Liver (tissue), 9 donors: ENCODE measurements around the gene VWC2. TPM values are rescaled to one million over a fixed set of nuclear protein-coding genes. Genes with fewer than 3 reads are reported as not detected.

ENCODE experiments used
- DNase-seq: peaks from one replicate; pipeline ENCODE4 v3.0.0-alpha.2; 2017; ENCODE audit warnings: low spot score
- H3K27ac ChIP-seq, 2 donors: one replicate each; pipeline ENCODE4 v1.7.0; 2013; ENCODE audit warnings: inconsistent platforms in 2 of 2, low read length in 2 of 2, control low read depth in 1 of 2, low read depth in 1 of 2, mild to moderate bottlenecking in 1 of 2
- H3K27me3 ChIP-seq, 4 donors: one replicate each; pipeline versions ENCODE4 v1.6.1 to v1.7.0; 2013; ENCODE audit warnings: low read length in 3 of 4, inconsistent platforms in 1 of 4, mild to moderate bottlenecking in 1 of 4, moderate library complexity in 1 of 4; ENCODE audit not compliant: control insufficient read depth in 4 of 4, insufficient read depth in 4 of 4
- H3K36me3 ChIP-seq, 4 donors: one replicate each; pipeline versions ENCODE4 v1.6.1 to v1.7.0; 2013; ENCODE audit warnings: low read length in 3 of 4, mild to moderate bottlenecking in 3 of 4, low read depth in 1 of 4, moderate library complexity in 1 of 4; ENCODE audit not compliant: control insufficient read depth in 4 of 4, insufficient read depth in 3 of 4
- H3K4me1 ChIP-seq, 4 donors: one replicate each; pipeline versions ENCODE4 v1.6.1 to v1.7.0; 2013; ENCODE audit warnings: low read length in 3 of 4, mild to moderate bottlenecking in 3 of 4, moderate library complexity in 1 of 4; ENCODE audit not compliant: control insufficient read depth in 4 of 4, insufficient read depth in 4 of 4
- H3K4me3 ChIP-seq, 3 donors: one replicate each; pipeline versions ENCODE4 v1.6.1 to v1.7.0; 2013; ENCODE audit warnings: low read length in 3 of 3, control low read depth in 1 of 3, low read depth in 1 of 3, mild to moderate bottlenecking in 1 of 3
- H3K9ac ChIP-seq, 2 donors: one replicate each; pipeline ENCODE4 v1.7.0; 2013; ENCODE audit warnings: low read length in 2 of 2, mild to moderate bottlenecking in 2 of 2, moderate library complexity in 2 of 2, control low read depth in 1 of 2, low read depth in 1 of 2
- H3K9me3 ChIP-seq, 4 donors: one replicate each; pipeline versions ENCODE4 v1.6.1 to v1.7.0; 2013; ENCODE audit warnings: low read length in 3 of 4; ENCODE audit not compliant: control insufficient read depth in 4 of 4
- CTCF ChIP-seq: fragments of 150-350 bp; IDR thresholded peaks from 2 replicates; pipeline ENCODE4 v1.5.1; 2017; ENCODE audit warnings: improper control_type of control experiment, low read depth, low read length; ENCODE audit not compliant: missing input control
- EGR1 ChIP-seq, 2 donors: IDR thresholded peaks; 2 replicates each; pipeline ENCODE4 v1.6.1; 2016 to 2018; ENCODE audit warnings: antibody characterized with exemption in 2 of 2, low read depth in 2 of 2
- FOXA1 ChIP-seq: IDR thresholded peaks from 2 replicates; pipeline ENCODE4 v1.6.1; 2016; ENCODE audit warnings: antibody characterized with exemption
- FOXA2 ChIP-seq: IDR thresholded peaks from 2 replicates; pipeline ENCODE4 v1.6.1; 2016; ENCODE audit warnings: antibody characterized with exemption
- GABPA ChIP-seq, 2 donors: IDR thresholded peaks in 1 of 2; conservative IDR thresholded peaks in 1 of 2; 2 replicates each; pipeline ENCODE4 v1.6.1; 2016; ENCODE audit warnings: antibody characterized with exemption in 2 of 2, mild to moderate bottlenecking in 1 of 2, moderate library complexity in 1 of 2
- HNF4G ChIP-seq: IDR thresholded peaks from 2 replicates; pipeline ENCODE4 v1.6.1; 2016; ENCODE audit warnings: antibody characterized with exemption
- NR2F2 ChIP-seq: IDR thresholded peaks from 2 replicates; pipeline ENCODE4 v1.6.1; 2016; ENCODE audit warnings: antibody characterized with exemption
- REST ChIP-seq: IDR thresholded peaks from 2 replicates; pipeline ENCODE4 v1.6.1; 2016; ENCODE audit warnings: antibody characterized with exemption, mild to moderate bottlenecking
- ZBTB33 ChIP-seq: IDR thresholded peaks from 2 replicates; pipeline ENCODE4 v1.6.1; 2016; ENCODE audit warnings: antibody characterized with exemption
- WGBS: extraction: QIAGEN DNeasy Blood & Tissue Kit; methylation state at CpG from one replicate; pipeline ENCODE4 v1.1.7; 2013; 5-methylcytosine and 5-hydroxymethylcytosine counted together
- polyA plus RNA-seq, 2 donors: library from polyadenylated mRNA; stranded (reverse) in 1 of 2; unstranded in 1 of 2; fragments of 200-250 nt in 1 of 2; fragments of >200 nt in 1 of 2; fragmentation: Nextera tagmentation in 1 of 2; extraction: Ambion mirVana in 1 of 2; gene quantifications; one replicate each; pipeline versions ENCODE4 v1.2.1 to v1.2.3, GENCODE V29; 2013 to 2015
- total RNA-seq, 2 donors: library from RNA; depleted of rRNA; stranded (reverse); fragments of >200 nt; gene quantifications; one replicate each; pipeline ENCODE4 v1.2.3, GENCODE V29; 2014
- donor health status: healthy.
- donor health status: healthy.
- donor health status: healthy.
- donor health status: healthy.
- donor health status: healthy.

Gene VWC2
- total and polyA plus RNA-seq, 4 donors, result not detected

GRCh38 chr7:49817279-49817678 lies 43.8 kb downstream of the VWC2 start:
- no peaks in the 10 kb centered on the region for H3K4me1 ChIP-seq
- H3K9me3 ChIP-seq, result no peaks in the 10 kb centered on the region
- H3K27me3 ChIP-seq, result peaks cover 0 to 4% (median 0%) of the 10 kb centered on the region in 4 donors
- H3K9ac ChIP-seq, result no peak overlapping the region
- H3K36me3 ChIP-seq, result no peaks in the 10 kb centered on the region
- WGBS, result 61% methylated on average over 1 of the region's 1 CpG
- TF ChIP-seq GABPA (IDR thresholded peaks at IDR 0.05 in 1 of 2, conservative IDR thresholded peaks at IDR 0.05 in 1 of 2) (no peak), FOXA1 (no peak), REST (no peak), HNF4G (no peak)
- DNase-seq, result no peak
- H3K27ac ChIP-seq, result no peak overlapping the region
- H3K4me3 ChIP-seq, result no peak overlapping the region

GRCh38 chr7:49821181-49821580 lies 47.7 kb downstream of the VWC2 start:
- Histone ChIP-seq H3K9me3 (no peaks in the 10 kb centered on the region), H3K9ac (no peak overlapping the region), H3K36me3 (no peaks in the 10 kb centered on the region), H3K4me1 (no peaks in the 10 kb centered on the region), H3K27me3 (peaks cover 0 to 4% (median 0%) of the 10 kb centered on the region in 4 donors), H3K4me3 (no peak overlapping the region), H3K27ac (no peak overlapping the region)
- TF ChIP-seq HNF4G (no peak), NR2F2 (no peak), GABPA (IDR thresholded peaks at IDR 0.05 in 1 of 2, conservative IDR thresholded peaks at IDR 0.05 in 1 of 2) (no peak), EGR1 (IDR thresholded peaks at IDR 0.05; ENCODE audit: low read depth in 2 of 2) (no peak), ZBTB33 (no peak)
- DNase-seq, result no peak

GRCh38 chr7:49822856-49823255 lies 49.4 kb downstream of the VWC2 start:
- no peak overlapping the region for H3K4me3 ChIP-seq
- no peaks in the 10 kb centered on the region for H3K4me1 ChIP-seq
- no peaks in the 10 kb centered on the region for H3K36me3 ChIP-seq
- TF ChIP-seq FOXA2, result no peak
- TF ChIP-seq CTCF, result no peak
- no peak for TF ChIP-seq EGR1 (IDR thresholded peaks at IDR 0.05; ENCODE audit: low read depth in 2 of 2)
- no peak overlapping the region for H3K9ac ChIP-seq
- no peak for DNase-seq
- no peak overlapping the region for H3K27ac ChIP-seq
- no peaks in the 10 kb centered on the region for H3K9me3 ChIP-seq
- WGBS, result 54% methylated on average over 5 of the region's 5 CpGs
- peaks cover 0 to 6% (median 0%) of the 10 kb centered on the region in 4 donors for H3K27me3 ChIP-seq
